Ammon's horn (tissue), 1 donor: ENCODE measurements around the gene CFAP92.

Experiments
- DNase-seq: peaks from one replicate; pipeline ENCODE4 v3.0.0-alpha.2; 2016; ENCODE audit warnings: low spot score

The CFAP92 gene

DNA sequence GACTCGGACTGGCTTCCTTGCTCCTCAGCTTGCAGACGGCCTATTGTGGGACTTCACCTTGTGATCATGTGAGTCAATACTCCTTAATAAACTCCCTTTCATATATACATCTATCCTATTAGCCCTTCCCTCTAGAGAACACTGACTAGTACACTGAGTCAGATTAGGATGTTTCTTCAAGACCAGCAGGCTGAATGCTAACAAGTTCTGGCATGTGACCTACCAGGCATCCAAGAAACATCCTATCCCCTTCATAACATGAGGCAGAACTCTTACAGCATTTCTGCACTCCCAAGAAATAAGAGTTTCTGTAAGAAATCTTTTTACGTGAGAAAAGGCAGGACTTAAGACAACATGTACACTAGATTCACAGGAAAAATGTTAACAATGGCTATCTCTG, 9.3 kb downstream of the CFAP92 start:
- DNase-seq = no peak

- DNase-seq = no peak
Measured at GRCh38 chr3:128983293-128984069, 10.4 kb downstream of the CFAP92 start.

GRCh38 chr3:128975276-128975675, 18.6 kb downstream of the CFAP92 start:
- no peak for DNase-seq

- no peak for DNase-seq
Measured at GRCh38 chr3:128973988-128974564, 19.8 kb downstream of the CFAP92 start.

DNA sequence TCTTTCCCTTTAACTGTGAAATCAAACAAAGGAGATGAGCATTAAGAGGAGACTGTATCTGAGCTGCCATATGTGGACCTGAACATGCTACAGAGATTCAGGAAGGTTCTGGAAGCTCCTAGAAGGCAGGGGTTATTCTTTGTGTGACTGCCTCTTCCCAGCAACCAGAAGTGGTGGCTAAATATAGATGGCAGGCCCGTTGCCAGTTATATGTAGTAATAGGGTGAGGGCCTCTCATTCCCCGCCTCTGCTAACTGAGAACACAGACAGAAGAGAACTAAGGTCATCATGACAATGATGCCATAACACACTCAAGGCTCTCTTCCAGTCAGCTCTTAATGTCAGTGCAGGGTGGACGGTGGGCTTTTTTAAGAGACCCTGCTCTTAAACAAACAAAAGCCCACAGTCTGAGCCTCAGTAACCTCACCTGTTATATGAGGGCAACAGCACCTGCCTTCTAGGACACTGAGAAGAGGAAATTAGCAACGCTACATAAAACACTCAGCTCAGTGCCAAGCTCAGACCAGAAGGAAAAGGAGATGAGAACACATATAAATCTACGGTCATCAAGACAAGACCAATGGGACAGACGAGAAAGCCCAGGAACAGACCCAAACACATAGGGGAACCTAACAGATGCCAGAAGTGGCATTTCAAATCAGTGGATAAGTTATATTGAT, 22.3 kb downstream of the CFAP92 start:
- DNase-seq = no peak

DNA sequence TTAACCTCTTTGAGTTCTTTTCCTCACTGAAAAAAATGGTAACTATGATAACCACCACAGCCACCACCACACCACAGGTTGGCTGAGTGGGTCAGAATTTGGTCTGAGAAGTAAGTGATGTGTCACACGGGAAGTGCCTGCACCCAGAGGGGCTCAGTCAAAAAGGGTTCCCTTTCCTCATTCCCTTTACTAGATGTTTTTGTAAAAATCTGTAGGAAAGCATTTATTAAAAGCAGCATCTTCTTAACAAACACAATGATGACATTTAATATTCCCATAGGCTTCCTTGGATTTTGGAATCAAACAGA, 23.2 kb downstream of the CFAP92 start:
- no peak for DNase-seq

DNA sequence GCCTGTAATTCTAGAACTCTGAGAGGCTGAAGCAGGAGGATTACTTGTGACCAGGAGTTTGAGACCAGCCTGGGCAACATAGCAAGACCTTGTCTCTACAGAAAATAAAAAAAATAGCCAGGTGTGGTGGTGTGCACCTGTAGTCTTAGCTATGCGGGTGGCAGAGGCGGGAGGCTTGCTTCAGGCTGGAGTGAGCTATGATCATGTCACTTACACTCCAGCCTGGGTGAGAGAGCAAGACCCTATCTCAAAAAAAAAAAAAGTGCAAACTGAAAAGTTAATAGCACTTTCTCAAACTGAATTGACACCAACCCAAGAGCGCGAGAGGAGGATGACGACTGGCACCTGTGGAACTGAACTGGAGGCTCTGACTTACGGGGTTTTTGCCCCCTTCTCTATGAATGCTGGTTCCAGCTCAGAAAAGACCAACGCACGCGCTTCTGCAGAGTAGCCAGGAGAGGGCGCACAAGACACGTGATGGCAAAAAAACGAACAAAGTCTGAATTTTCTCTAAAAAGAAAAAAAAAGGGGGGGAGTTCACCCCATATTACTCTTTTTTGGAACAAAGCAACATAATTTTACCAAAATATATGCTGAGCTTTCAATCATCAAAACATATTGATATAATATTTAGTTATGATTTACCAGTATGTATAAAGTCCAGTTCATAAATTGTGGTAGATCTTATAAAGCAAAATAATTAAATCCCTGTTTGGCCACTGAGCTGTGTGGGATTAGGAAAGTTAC, 23.7 kb downstream of the CFAP92 start:
- DNase-seq = peak; percentile 57

GRCh38 chr3:128967748-128968355, 26.0 kb downstream of the CFAP92 start:
- no peak for DNase-seq

- DNase-seq = no peak
Measured at GRCh38 chr3:128965818-128966217, 28.1 kb downstream of the CFAP92 start.

- no peak for DNase-seq
Measured at GRCh38 chr3:128965280-128965679, 28.6 kb downstream of the CFAP92 start.

DNA sequence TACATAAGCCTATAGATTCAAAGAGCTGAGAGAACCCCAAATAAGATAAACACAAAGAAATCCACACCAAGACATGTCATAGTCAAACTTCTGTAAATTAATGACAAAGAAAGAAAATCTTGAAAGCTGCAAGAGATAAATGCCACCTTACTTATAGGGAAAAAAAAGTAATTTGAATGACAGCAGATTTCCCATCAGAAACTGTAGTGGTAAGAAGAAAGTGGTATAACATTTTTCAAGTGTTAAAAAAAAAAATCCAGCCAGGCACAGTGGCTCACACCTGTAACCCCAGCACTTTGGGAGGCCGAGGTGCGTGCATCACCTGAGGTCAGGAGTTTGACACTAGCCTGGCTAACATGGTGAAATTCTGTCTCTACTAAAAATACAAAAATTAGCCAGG, 37.4 kb downstream of the CFAP92 start:
- no peak for DNase-seq

DNA sequence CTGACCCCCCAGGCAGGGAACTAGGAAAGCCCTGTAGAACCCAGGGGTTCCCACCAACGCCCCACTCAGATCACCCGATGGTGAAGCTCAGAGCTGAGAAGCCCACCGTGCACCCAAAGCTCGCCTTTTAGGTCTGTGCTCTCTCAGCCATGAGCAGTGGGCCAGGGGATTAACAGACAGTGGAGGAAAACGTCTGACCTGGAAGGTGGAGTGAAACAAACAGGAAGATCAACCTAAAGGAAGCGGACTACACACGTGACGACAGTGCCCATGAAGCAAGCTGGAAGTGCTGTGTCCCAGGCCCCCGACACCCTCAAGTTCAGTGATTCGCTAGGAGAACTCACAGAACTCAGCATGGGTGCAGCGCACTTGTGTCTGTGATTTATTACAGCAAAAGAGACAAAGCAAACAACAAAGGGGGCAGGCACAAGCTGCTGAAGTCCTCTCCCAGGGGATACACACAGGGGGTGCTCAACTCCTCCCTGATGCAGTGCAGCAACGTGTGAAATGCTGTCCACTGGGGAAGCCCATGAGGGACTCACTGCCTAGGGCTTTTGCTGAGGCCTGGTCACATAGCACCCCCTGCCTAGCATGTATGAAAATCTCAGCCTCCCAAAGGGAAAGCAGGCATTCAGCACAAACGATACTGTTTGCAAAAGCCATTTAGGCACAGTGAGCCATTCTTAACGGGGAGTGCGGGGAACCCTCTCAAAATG, 43.5 kb downstream of the CFAP92 start:
- peak; percentile 42 for DNase-seq

DNA sequence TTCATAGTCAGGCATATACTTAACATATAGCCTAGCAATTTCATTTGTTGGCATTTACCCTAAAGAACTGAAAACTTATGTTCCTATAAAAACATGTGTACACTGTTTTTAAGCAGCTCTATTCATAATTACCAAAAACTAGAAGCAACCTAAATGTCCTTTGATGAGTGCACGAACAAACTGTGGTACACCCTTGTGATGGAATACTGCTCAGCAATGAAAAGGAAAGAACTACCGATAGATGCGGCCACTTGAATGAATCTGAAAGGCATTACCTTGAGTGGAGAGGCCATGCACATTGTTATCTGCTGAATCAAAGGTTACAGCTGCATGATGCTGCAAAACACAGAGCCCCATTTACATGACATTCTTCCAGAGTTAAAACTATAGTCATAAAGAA, 44.7 kb downstream of the CFAP92 start:
- DNase-seq = no peak

- DNase-seq = no peak
Measured at GRCh38 chr3:128946411-128946810, 47.5 kb downstream of the CFAP92 start.

DNA sequence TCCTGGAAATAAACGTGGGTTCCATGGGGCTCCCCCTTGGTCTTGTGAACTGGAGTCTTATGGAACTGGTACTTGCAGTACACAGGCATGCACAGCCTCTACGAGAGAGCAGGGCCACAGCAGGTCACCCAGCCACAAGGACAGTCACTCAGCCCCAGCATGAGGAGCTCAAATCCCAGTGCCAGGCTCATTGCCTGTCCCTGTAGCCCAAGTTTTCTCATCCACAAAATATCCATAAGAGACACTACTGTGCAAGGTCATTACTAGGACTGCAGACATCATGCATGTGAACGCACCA, 48.0 kb downstream of the CFAP92 start:
- no peak for DNase-seq

- DNase-seq = no peak
Measured at GRCh38 chr3:128945041-128945877, 48.6 kb downstream of the CFAP92 start.

DNA sequence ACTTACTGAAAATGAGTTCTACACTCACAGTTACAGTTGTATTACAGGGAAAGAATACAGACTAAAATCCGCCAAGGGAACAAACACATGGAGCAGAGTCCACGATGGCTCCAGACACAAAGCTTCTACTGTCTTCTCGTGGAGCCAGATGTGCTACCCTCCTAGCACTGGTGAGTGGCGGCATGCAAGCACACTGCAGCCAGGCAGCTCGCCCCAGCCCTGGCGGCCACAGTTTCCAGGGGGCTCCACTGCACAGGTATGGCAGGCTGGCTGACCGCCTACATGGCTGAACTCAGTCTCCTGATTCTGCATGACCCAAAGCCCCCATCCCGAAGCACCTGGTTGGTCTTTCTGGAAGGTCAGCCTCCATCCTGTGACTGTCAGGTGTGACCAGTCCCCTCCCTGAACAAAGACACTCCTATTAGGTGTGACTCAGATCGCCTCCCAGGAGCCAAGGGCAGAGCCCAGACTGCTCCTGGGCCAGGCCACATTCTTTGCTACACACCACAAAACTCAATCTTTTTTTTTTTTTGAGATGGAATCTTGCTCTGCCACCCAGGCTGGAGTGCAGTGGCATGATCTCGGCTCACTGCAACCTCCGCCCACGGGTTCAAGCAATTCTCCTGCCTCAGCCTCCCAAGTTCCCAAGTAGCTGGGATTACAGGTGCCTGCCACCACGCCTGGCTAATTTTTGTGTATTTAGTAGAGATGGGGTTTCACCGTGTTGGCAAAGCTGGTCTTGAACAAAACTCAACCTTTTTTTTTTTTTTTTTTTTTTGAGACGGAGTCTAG, 51.5 kb downstream of the CFAP92 start:
- no peak for DNase-seq

DNA sequence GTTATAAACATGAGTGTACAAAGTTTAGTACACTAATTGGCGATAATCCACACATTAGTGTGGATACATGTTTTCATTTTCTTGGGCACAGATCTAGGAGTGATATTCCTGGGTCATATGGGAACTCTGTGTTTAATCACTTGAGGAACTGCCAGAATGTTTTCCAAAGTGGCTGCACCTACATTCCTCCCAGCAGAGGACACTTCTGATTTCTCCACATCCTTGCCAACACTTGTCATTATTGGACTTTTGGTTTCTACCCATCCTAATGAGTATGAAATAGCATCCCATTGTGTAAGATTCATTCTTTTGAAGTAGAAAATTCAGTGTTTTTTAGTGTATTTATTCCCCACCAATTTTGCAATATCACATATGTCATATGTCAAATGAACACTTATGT, 53.6 kb downstream of the CFAP92 start:
- DNase-seq = no peak

GRCh38 chr3:128936341-128936740, 57.5 kb downstream of the CFAP92 start:
- DNase-seq = no peak

GRCh38 chr3:128935922-128936321, 58.0 kb downstream of the CFAP92 start:
- no peak for DNase-seq
